Measurements from ENCODE around the gene ALOX12. TPM values are rescaled to one million over a fixed set of nuclear protein-coding genes. Genes with fewer than 3 reads are reported as not detected.

Gene ALOX12
- total RNA-seq, 1 experiment from 2014 or later = not detected

DNA sequence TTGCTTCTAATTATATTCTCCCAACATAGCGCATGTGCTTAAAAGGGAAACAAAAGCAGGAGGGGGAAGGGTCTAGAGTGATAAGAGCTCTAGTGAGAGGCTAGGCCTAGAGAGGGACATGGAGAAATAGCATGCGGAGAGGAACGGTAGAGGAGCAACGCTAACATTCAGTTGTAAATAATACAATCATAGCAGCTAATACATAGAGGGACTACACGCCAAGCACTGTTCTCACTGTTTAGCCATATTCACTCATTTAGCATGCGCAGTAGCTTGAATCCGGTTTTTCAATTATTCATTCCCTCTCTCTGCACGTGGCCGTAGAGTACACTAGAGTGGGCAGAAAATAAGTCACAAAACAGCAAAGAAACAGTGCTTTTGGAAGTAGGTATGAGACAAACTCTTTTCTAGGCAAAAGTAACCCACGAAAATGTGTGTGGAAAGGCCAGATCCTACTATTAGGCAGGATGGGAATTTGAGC, 1.7 kb upstream of the ALOX12 start:
- Histone ChIP-seq H3K79me2 (ENCODE audit: low read length) (no peaks in the 10 kb centered on the region), H3F3A (ENCODE audit: low read length, unreplicated experiment) (no peaks in the 10 kb centered on the region), H3K4me2 (ENCODE audit: low read length) (no peak overlapping the region), H3K4me1 (ENCODE audit: insufficient read depth, low read length) (no peaks in the 10 kb centered on the region), H3K9ac (ENCODE audit: low read length) (no peak overlapping the region), H3K4me3 (ENCODE audit: low read length) (no peak overlapping the region), H2AFZ (ENCODE audit: low read length) (no peak overlapping the region), H3K36me3 (ENCODE audit: low read depth, low read length) (no peaks in the 10 kb centered on the region), H3K9me2 (replicated peaks; ENCODE audit: low read length) (no peaks in the 10 kb centered on the region), H3K27ac (ENCODE audit: low read length) (no peak overlapping the region), H3K27me3 (ENCODE audit: low read length) (no peaks in the 10 kb centered on the region), H4K20me1 (ENCODE audit: low read length) (no peaks in the 10 kb centered on the region), H3K9me3 (ENCODE audit: low read length) (no peaks in the 10 kb centered on the region)
- ChIA-PET POLR2A (ENCODE audit: unreplicated experiment) (interaction anchor here (0.6 kb wide), 1 partner anchor 9 kb away, joined by 5 read pairs; no protein-coding TSS in a partner anchor), CTCF (no interaction called here)
- intact Hi-C loops (cut with micrococcal nuclease) = no loop called here
- DNase-seq = no peak
- no peak for ATAC-seq
- no TSS peak for BruUV-seq (replicated peaks)
- TF ChIP-seq EZH2phosphoT487 (IDR thresholded peaks at IDR 0.05; ENCODE audit: borderline replicate concordance, low read length) = no peak
- TF ChIP-seq EZH2 (IDR thresholded peaks at IDR 0.05; ENCODE audit: low read length, unreplicated experiment) = no peak
- TF ChIP-seq, protein P1, sequence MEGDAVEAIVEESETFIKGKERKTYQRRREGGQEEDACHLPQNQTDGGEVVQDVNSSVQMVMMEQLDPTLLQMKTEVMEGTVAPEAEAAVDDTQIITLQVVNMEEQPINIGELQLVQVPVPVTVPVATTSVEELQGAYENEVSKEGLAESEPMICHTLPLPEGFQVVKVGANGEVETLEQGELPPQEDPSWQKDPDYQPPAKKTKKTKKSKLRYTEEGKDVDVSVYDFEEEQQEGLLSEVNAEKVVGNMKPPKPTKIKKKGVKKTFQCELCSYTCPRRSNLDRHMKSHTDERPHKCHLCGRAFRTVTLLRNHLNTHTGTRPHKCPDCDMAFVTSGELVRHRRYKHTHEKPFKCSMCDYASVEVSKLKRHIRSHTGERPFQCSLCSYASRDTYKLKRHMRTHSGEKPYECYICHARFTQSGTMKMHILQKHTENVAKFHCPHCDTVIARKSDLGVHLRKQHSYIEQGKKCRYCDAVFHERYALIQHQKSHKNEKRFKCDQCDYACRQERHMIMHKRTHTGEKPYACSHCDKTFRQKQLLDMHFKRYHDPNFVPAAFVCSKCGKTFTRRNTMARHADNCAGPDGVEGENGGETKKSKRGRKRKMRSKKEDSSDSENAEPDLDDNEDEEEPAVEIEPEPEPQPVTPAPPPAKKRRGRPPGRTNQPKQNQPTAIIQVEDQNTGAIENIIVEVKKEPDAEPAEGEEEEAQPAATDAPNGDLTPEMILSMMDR (conservative IDR thresholded peaks at IDR 0.05; ENCODE audit: low read depth, low read length) = no peak

DNA sequence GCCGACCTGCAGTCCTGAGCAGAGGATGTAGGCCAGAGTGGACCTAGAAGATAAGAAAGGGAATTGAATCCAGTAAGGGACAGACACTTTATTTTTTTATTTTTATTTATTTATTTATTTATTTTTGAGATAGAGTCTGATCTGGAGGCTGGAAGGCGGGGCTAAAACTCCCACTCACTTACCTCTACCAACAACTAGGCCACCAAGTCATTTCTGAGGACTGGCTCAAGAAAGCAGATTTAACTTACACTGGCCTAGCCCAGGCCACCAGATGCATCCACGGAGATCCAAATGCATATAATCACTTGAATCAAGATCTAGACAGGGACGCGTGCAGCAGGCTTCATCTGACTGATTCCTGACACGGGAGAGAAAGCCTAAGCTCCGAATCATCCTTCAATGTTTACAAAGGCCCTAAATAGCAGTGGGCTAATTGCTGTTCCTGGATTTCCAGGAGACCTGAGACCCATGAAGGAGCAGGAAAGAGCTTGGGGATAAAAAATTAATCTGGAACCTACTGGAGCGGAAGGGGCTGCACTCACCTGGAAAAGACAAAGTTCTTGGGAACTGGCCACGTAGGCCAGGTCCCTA, 1.1 kb upstream of the ALOX12 start:
- no peaks in the 10 kb centered on the region for H3K79me2 ChIP-seq (ENCODE audit: low read length)
- H3K9ac ChIP-seq (ENCODE audit: low read length) = no peak overlapping the region
- DNase-seq (no peak), ATAC-seq (no peak; the same call in 1 of the 2 replicates)
- no peak overlapping the region for H3K27ac ChIP-seq (ENCODE audit: low read length)
- ChIA-PET POLR2A (ENCODE audit: unreplicated experiment) (no interaction called here), CTCF (no interaction called here)
- BruUV-seq (replicated peaks) = no TSS peak
- H4K20me1 ChIP-seq (ENCODE audit: low read length) = no peaks in the 10 kb centered on the region
- intact Hi-C loops (cut with micrococcal nuclease) = no loop called here
- no peaks in the 10 kb centered on the region for H3K36me3 ChIP-seq (ENCODE audit: low read depth, low read length)
- H3F3A ChIP-seq (ENCODE audit: low read length, unreplicated experiment) = no peaks in the 10 kb centered on the region
- no peak overlapping the region for H3K4me3 ChIP-seq (ENCODE audit: low read length)
- TF ChIP-seq EZH2 (IDR thresholded peaks at IDR 0.05; ENCODE audit: low read length, unreplicated experiment) (no peak), EZH2phosphoT487 (IDR thresholded peaks at IDR 0.05; ENCODE audit: borderline replicate concordance, low read length) (no peak)
- TF ChIP-seq, protein P1 (conservative IDR thresholded peaks at IDR 0.05; ENCODE audit: low read depth, low read length) = no peak
- no peaks in the 10 kb centered on the region for H3K27me3 ChIP-seq (ENCODE audit: low read length)
- H3K9me2 ChIP-seq (replicated peaks; ENCODE audit: low read length) = no peaks in the 10 kb centered on the region
- no peak overlapping the region for H2AFZ ChIP-seq (ENCODE audit: low read length)
- no peaks in the 10 kb centered on the region for H3K4me1 ChIP-seq (ENCODE audit: insufficient read depth, low read length)
- no peak overlapping the region for H3K4me2 ChIP-seq (ENCODE audit: low read length)
- no peaks in the 10 kb centered on the region for H3K9me3 ChIP-seq (ENCODE audit: low read length)

DNA sequence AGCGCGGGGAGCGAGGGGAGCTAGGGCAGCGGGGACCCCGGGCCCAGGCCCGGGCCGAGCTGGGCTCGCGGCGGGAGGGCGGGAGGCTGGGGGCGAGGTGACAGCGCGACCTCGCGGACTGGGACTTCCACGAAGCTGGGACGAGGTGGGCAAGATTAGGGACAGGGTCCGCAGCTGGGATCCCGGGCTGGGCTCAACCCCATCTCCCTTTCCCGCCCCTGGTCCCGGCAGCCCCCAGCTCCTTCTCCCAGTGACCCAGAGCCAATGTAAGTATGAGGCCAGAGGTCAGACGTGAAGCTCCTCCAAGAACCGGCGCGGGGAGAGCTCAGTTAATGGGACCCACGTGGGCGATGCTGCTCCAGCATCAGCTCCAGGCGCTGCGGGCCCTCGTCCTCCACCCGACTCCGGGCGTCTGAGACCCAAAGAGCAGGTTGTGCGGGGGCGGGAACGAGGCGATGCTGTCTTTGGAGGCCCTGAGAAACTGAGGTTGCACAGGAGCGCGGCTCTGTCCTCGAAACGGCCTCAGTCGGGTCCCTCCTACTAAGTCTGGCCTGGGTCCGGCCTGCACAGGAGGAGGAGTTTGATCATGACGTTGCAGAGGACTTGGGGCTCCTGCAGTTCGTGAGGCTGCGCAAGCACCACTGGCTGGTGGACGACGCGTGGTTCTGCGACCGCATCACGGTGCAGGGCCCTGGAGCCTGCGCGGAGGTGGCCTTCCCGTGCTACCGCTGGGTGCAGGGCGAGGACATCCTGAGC, 585 bp downstream of the ALOX12 start:
- H2AFZ ChIP-seq (ENCODE audit: low read length) = no peak overlapping the region
- no peak for DNase-seq
- no peak overlapping the region for H3K4me3 ChIP-seq (ENCODE audit: low read length)
- intact Hi-C loops (cut with micrococcal nuclease) = no loop called here
- H3K9ac ChIP-seq (ENCODE audit: low read length) = no peak overlapping the region
- no peaks in the 10 kb centered on the region for H3F3A ChIP-seq (ENCODE audit: low read length, unreplicated experiment)
- no peak overlapping the region for H3K4me2 ChIP-seq (ENCODE audit: low read length)
- H4K20me1 ChIP-seq (ENCODE audit: low read length) = no peaks in the 10 kb centered on the region
- CTCF ChIA-PET = no interaction called here
- no TSS peak for BruUV-seq (replicated peaks)
- H3K27ac ChIP-seq (ENCODE audit: low read length) = no peak overlapping the region
- POLR2A ChIA-PET (ENCODE audit: unreplicated experiment) = no interaction called here
- H3K9me3 ChIP-seq (ENCODE audit: low read length) = no peaks in the 10 kb centered on the region
- ATAC-seq = no peak
- H3K27me3 ChIP-seq (ENCODE audit: low read length) = no peaks in the 10 kb centered on the region
- TF ChIP-seq EZH2phosphoT487 (IDR thresholded peaks at IDR 0.05; ENCODE audit: borderline replicate concordance, low read length) (no peak), EZH2 (IDR thresholded peaks at IDR 0.05; ENCODE audit: low read length, unreplicated experiment) (no peak)
- TF ChIP-seq, protein P1 (conservative IDR thresholded peaks at IDR 0.05; ENCODE audit: low read depth, low read length) = no peak
- no peaks in the 10 kb centered on the region for H3K36me3 ChIP-seq (ENCODE audit: low read depth, low read length)
- no peaks in the 10 kb centered on the region for H3K79me2 ChIP-seq (ENCODE audit: low read length)
- no peaks in the 10 kb centered on the region for H3K4me1 ChIP-seq (ENCODE audit: insufficient read depth, low read length)
- no peaks in the 10 kb centered on the region for H3K9me2 ChIP-seq (replicated peaks; ENCODE audit: low read length)
